Activated T-cell treated with anti-CD3 and anti-CD28 coated beads for 24 hours (primary cell): ENCODE data around the gene SND1.

ENCODE experiments used
- DNase-seq: peaks from one replicate; pipeline ENCODE4 v3.0.0-alpha.2; 2020; ENCODE audit warnings: low read depth

Gene SND1

DNA sequence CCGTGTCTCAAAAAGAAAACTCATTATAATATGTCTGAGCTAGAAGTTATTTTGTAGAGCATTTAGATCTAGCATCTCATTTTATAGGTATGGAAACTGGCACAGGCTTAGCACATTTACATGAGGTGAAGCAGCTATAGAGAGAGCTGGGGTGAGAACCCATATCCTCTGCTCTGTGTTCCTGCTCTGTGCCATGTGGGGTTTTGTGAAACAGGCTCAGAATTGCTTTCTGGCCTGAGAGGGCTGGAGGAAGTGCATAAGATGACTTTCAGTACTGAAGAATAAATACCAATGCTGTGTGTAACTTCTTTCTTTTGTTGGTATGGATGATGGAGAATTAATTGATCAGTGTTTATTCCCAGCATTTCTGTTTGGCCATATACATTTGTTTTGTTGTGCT is 220.1 kb downstream of the SND1 start:
- DNase-seq, result no peak

DNA sequence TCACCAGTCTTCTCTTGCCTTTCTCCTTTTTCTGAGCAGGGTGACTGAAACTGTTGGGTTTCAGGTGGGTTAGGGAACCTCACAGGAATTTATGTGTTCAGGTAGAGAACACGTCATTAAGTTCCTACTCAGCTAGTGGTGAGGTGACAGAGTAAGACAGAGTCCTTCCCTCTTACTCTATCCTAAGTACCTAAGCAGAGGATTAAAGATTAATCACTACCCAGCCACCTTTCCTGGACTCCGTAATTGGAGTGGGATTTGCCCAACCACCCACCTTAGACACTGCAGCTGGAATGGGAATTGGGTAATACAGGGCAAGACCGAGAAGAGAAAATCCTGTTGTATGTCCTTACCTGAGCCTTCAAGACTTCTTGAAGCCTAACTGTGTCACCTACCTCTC is 221.2 kb downstream of the SND1 start:
- DNase-seq, result no peak

DNA sequence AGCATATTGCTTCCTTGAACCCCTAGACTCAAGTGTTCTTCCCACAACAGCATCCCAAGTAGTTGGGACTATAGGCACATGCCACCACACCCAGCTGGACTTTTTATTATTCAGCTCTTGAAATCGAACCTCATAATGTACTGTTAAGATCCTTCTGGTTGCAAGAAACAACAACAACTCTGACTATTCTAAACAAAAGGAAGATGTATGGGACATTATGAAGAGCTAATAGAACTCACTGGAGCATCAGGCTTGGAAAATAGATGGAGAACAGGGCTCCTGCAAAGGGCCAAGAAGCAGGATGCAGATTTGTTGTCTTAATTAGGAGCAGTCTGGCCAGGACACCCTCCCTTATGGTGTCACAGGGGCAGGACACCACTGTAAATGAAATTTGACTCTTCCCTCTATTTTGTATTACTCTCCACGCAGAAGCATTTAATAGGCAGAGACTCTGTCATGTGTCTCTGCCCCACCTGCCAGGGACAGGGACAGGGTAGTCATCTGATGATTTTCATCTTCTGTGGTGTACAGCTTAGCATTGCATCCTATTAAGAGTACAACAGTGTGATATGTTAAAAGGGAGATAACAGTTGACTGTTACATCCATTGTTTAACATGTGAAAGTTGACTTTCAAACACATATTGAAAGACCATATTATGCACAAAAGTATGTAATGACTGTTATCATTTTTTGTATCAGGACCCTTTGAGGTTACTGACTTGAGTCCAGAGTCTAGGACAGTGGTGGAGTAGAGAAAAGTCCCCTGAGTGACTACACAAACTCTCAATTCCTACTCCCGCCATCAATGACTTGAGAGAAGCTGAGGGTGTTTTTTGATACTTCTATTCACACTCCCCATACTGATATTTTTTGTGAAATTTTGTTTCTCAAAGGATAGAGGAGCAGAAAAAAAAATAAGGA is 222.0 kb downstream of the SND1 start:
- DNase-seq, result no peak

DNA sequence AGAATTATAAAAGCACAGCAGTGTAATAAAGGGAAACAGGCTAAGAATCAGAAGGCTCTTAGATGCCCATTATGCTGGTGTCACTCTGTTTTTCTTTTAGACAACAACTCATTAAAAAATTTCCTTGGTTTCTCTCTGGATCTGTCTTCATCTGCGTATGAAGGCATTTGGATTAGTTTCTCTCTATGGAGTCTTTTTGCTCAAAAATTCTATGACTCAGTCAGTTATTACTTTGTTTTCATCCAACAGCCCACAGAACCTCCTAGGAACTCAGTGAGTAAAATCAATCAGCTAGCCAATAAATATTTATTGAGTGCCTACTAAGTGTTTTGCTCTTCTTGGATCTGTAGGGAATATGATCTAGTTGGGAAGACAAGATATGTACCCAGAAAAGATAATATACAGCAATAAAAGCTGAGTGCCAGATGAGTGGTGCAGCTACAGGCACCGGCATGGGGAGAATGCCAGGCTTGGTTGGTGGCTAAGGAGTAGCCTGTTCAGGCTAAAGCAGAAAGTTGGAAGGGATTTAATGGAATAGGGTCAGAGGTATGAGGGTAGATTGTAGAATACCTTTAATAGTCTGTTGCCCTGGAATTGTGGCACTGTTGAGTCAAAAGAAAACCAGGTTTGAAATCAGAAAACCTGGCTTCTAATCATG is 223.1 kb downstream of the SND1 start:
- no peak for DNase-seq

DNA sequence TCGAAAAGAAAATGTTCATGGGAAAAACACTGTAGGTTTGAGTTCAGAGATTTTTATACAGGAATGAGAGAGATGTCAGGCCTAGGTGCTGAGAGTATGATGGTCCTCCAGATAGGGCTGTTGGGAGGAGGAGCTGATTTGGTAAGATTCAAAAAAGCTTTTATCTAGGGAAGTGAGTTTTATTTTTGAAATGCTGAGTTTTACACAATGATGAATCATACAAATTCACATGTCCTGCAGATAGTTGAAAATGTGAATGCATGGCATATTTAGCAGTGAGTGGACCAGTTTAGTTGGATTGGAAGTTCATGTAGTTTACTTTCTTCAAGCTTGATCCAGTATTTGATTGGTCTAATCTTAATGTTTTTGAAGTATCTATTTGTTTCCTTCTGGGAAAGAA is 224.4 kb downstream of the SND1 start:
- no peak for DNase-seq

DNA sequence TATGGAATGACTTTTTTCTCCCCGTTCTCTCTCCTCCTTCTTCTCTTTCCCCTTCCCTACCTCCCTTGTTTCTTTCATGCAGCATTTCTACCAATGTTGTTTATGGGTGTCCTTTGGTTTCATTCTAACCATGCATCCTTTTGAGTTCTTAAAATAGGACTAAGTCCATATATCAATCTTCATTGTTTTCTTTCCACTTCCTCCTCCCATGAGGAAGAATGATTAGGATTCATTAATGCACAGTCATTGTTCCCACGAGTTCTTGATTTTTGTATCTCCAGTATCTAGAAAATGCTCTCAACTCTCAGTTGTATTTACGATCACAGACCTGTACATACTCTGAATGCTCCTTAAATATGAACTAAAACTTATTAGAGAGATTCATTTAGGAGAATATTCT is 226.0 kb downstream of the SND1 start:
- no peak for DNase-seq

DNA sequence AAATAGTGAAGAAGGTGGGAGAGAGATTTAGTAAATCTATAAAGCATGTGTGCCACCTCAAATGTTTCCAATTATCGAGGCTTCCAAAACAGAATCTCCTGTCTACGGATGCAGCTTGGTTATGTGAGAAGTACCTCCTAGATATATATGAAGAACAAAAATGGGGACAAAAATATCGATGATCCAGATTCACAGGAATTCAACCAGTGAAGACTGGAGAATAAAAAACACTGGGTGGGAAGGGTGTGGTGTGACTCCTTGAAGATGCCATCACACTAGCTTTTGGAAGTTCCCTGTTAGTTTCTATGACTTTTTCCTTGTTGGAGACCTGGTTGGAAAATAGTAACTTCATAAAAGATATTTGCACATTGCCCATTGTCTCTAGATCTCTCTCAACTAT is 226.8 kb downstream of the SND1 start:
- no peak for DNase-seq

DNA sequence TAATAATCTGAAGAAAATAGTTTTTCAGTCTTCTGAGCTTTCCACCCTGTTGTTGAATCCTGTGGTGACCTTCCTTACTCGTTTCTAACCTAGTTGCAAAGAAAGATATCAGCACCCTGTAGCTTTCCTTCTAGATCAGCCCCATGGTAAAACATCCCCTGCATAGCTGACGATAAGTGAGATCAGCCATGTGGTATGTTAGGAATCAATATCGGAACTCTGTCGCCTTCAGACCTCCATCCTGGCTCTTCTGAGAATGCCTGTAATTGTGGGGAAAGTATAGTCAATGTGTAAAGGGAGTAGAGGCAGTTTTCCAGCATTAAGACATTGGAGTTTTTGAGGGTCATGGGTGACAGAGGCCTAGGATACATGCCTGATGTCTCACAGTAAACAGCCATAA is 227.4 kb downstream of the SND1 start:
- no peak for DNase-seq

DNA sequence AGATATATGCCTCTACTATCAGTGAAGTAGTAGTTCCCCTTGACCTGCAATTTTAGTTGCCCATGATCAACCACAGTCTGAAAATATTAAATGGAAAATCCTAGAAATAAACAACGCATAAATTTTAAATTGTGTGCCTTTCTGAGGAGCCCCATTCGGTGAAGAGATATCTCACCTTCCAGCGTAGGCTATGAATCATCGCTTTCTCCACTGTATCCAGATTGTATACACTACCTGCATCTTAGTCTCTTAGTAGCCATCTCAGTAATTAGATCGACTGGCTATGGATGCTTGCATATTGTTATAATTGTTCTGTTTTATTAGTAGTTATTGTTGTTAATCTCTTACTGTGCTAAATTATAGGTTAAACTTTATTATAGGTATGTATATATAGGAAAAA is 227.9 kb downstream of the SND1 start:
- DNase-seq, result no peak

DNA sequence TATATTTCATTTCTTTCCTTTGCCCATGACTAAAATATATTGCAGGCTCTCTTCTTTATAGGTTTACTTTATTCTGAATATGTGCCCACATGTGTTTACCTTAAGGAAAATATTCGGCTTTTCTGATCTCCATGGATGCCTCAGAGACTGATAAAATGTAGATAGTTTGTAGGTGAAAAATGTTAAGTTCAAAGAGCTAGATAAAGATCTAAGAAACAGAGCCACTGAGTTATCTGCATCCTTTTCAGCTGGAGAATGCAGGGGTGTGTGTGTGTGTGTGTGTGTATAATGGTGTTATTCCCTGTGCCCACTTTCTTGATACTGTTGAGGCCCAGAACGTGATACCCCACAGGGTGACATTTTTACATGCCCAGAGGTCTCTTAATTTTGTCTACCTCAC is 228.5 kb downstream of the SND1 start:
- no peak for DNase-seq

DNA sequence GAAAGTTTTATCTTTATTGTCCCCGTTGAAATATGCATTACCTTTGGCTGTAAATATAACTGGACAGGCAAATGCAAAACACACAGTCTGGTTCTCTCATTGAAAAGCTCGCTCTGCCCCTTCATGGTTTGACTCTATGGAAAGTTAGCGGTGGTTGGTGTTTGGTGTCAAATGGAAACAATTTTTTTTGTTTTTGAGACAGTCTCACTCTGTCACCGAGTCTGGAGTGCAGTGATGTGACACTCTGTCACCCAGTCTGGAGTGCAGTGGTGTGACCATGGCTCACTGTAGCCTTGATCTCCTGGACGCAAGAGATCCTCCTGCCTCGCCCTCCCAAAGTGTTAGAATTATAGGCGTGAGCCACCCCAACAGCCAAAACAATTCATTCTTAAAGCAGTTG is 229.6 kb downstream of the SND1 start:
- no peak for DNase-seq

DNA sequence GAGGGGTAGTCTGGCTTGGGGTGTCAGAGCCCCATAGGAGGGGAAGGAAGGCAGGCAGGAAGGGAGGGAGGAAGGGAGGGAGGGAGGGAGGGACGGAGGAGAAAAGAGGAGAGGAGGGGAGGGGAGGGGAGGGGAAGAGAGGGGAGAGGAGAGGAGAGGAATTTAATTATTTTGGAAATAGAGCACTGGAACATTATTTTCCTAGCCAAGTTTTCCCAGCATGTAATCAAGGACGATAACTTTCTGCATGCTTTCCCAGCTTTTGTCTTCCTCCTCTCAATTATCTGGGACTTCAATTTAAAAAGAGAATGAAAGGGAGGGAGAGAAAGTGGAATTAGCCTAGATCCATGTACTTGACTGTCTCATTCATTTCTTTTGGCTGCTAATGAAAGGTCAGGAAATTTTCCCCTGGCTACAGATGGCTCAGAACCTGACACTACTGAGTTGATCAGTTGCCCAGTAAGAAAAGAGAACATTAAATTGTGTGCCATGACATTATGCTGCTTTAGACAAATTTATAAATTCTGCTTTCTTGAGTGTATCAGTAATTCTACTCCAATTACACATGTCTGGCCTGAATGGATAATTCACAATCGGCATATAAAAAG is 230.4 kb downstream of the SND1 start:
- DNase-seq, result no peak

DNA sequence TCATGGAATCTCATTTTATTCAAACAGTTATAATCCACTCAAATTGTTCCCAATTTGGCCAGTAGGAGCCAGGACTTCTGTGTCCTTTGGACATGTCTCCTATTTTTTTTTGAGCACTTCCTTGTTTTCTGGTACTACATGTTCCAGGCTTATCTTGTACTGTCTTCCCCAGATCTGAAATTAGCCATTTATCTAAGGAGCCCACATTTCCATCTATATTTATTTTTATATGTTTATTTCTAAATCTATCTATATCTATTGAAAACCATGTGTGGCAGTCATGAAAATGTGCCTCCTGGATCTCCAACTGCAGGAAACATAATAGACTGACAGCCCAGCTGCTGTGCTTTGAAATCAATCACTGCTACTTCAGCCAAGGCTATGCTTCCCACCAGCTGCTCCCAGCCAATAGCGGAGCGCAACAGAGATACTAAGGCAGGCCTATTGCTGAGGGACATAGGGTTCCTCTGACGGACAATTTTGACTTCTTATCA is 232.1 kb downstream of the SND1 start:
- DNase-seq, result no peak

DNA sequence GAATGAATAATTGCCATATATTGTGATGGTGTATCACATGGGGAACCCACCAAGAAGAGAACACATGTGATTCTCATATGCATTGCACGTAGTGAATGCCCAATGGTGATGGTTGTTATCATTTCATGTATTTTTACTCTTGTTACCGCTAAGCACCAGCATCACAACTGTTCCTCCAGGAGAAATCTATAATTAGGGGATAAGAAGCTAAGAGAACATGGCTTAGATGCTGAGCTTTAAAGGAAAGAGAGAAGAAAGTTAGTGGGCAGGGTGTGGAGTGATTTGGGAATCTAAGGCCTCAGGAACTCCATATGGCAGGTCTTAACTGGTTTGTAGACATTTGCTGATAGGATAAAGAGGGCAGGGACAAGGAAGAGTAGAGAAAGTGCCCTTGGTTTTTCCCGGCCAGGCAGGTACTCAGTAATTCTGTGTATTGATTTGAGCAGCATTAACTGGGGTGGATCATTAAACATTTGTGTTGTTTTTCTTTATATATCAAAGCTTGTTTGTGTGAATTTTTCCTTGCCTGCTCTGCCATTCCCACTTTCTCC is 233.3 kb downstream of the SND1 start:
- no peak for DNase-seq

DNA sequence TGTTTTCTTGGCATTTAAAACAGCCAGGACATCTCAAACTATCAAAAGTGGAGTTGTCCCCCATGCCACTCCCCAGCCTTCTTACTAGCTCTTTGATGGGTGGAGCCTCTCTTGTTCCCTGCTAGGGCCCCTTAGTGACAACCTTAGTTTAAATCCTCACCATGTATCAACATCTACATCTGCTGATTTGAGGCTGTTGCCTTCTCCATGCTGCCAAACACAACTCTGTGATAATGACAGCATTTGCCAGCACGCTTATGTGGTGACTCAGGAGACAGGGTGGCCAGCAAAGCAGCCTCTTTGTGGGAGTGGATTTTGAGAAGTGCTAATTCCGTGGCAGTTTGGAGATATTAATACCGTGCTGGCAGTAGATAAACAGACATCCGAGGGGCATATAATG is 233.8 kb downstream of the SND1 start:
- DNase-seq, result no peak

DNA sequence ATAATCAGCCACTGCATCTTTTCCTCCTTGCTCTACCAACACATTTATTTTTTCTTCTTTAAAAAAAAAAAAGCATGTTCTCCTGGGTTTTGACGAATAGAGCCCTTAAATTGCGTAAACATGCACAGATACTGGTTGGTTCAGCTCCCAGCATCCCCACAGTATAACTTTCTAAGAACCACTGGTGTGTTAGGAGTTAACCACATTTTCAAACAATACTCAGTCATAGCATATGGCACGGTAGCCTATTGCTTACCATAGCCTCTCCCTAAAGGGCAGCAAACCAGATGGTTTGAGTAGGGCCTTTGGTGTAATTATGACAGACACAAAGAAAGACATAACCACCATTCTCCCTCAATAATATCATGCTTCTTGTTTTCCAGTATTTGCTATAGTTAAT is 234.3 kb downstream of the SND1 start:
- no peak for DNase-seq

DNA sequence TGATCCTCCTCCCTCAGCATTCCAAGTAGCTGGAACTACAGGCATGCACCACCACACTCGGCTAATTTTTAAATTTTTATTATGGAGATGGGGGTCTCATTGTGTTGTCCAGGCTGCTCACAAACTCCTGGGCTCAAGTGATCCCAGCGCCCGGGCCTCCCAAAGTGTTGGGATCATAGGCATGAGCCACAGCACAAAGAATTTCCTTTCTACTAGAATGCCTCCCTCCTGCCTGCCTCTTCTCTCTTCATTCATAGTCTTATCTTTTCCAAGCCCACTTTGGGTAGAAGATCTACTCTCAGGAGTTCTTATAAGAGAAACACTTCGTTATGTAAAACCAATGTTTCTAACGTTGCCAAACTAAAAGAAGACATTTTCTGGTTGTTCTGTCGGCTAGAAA is 235.1 kb downstream of the SND1 start:
- DNase-seq, result no peak

DNA sequence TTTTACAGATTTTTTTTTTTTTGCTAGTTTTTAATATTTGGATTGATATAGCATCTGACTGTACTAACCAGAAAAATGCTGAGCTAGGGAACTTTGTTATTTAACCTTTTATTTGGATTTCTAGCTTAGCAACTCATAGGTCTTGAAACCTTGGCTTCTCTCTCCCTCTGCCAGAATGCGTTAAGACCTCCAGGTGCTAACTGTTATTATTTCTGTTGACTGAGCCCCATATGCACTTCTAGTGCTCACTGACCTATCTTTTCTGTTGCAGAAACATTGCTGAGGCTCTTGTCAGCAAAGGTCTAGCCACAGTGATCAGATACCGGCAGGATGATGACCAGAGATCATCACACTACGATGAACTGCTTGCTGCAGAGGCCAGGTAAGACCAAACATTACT is 235.6 kb downstream of the SND1 start:
- DNase-seq, result no peak

DNA sequence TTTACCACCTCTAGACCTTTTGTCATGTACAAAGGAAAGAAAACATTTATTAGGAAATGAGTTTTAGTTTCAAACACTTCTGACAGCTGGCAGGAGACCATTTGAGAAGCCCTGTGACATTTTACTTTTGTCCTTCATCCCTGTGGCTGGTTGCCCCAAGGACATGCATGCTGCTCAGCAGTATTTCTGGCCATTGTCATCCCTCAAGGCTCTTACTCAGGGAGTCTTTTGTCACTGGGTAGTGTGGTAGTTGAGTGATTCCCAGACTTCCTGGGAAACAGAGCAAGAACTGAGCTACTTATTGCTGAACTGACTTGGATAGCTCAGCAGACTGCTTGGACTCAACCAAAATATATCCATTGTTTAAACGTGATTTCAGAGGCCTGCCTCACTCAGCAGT is 236.4 kb downstream of the SND1 start:
- DNase-seq, result no peak

DNA sequence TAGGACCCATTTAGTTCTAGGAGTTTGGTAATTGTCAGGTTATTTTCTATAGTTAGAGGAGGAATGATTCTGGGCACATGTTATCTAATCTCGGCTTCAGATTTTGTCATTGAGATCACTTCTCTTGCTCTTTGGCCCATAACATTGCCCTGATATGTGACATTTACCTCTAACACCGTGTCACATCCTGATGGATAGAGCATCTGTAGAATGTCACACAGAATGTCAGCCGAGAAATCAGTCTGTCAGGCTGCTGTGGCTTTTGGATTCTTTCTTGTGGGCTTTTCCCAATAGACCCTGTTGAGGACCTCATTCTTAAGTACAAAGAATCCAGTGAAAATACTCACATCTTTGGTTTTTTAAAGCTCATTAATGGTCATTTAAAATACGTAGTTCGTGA is 236.8 kb downstream of the SND1 start:
- no peak for DNase-seq

DNA sequence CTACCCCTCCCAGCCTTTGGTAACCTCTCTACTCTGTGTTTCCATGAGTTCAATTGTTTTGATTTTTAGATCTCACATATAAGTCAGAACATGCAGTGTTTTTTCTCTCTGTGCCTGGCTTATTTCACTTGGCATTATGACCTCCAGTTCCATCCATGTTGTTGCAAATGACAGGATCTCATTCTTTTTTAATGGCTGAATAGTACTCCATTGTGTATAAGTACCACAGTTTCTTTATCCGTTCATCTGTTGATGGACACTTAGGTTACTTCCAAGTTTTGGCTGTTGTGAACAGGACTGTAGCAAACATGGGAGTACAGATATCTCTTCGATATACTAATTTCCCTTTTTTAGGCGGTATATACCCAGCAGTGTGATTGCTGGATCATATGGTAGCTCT is 237.7 kb downstream of the SND1 start:
- DNase-seq, result no peak

DNA sequence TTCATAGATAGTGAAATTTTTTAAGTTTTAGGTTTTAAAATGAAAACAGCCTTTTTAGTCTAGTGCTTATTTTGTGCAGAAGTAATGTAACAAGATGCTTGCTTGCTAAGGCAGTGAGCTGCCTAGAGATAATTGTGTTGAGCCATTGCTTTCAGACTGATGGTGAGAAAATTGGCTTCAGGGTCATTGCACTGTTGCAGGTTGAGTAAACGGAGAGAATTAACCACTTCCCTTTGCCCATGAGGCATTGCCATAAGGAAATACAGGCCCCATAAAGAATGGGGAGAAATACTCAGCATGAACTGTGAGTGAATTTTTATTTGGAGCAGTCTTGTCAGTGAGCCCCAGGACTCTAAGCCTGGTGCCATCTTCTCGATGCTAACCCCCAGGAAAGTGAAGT is 238.7 kb downstream of the SND1 start:
- no peak for DNase-seq

DNA sequence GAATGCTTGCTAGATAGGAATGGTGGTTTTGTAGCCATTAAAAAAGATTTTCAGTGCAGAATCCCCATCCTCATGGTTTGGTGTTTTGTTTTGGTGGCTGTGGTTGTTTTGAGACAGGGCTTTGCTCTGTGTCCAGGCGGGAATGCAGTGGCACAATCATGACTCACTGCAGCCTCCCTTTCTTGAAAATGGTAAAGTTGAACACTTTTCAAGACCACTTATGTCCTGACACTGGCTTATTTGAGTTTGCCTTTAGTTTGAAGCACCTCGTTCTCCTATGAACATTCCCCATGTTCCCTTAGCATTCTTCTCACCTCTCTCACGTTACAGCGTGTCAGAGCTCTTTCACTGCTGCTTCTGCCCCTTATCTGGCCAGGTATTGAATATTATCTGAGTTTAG is 239.2 kb downstream of the SND1 start:
- DNase-seq, result no peak
